ENCODE data around the gene ZCCHC12.
A peak's percentile ranks its signal among the peaks of the same experiment; 100 is the strongest.
"Not testable (repeated sequence)": the region's sequence is repeated elsewhere in the genome, so short reads cannot be mapped to it uniquely, and the experiment has no call there.

ZCCHC12 gene

GRCh38 chrX:118823263-118824172 lies at the start of gene ZCCHC12:
TSS of gene ZCCHC12 (plus strand) at chrX:118823824. CDS start at chrX:118825245, 1,421 bp downstream.
- DNase-seq, result no peak

GRCh38 chrX:118779581-118779980 lies 44.0 kb upstream of the ZCCHC12 start:
- no peak for DNase-seq

- DNase-seq, result no peak
These were observed 43.1 kb upstream of the ZCCHC12 start for GRCh38 chrX:118780509-118780908.

- DNase-seq, result no peak
These were observed 42.7 kb upstream of the ZCCHC12 start for GRCh38 chrX:118780911-118781310.

GRCh38 chrX:118795528-118796280 lies 27.9 kb upstream of the ZCCHC12 start:
- no peak for DNase-seq

- peak; percentile 74 to 76 for DNase-seq
These were observed 20.8 kb upstream of the ZCCHC12 start for GRCh38 chrX:118802857-118803256.

GRCh38 chrX:118807151-118808017 lies 16.2 kb upstream of the ZCCHC12 start:
- peak; percentile 38 to 40 for DNase-seq

- not testable (repeated sequence) for DNase-seq
These were observed 6.4 kb upstream of the ZCCHC12 start for GRCh38 chrX:118817257-118817656.

- no peak for DNase-seq
These were observed 628 bp downstream of the ZCCHC12 start for GRCh38 chrX:118824173-118824730.

- DNase-seq, result no peak
These were observed 1.6 kb downstream of the ZCCHC12 start for GRCh38 chrX:118825227-118825626.

GRCh38 chrX:118839334-118839958 lies 15.8 kb downstream of the ZCCHC12 start:
- DNase-seq, result no peak

- peak; percentile 44 to 53 for DNase-seq
These were observed 24.1 kb downstream of the ZCCHC12 start for GRCh38 chrX:118847676-118848075.

- DNase-seq, result no peak
These were observed 30.0 kb downstream of the ZCCHC12 start for GRCh38 chrX:118853596-118853995.

- DNase-seq, result no peak
These were observed 32.2 kb downstream of the ZCCHC12 start for GRCh38 chrX:118855681-118856310.

- DNase-seq, result no peak
These were observed 33.4 kb downstream of the ZCCHC12 start for GRCh38 chrX:118857006-118857405.

GRCh38 chrX:118861338-118861737 lies 37.7 kb downstream of the ZCCHC12 start:
- DNase-seq, result no peak

GRCh38 chrX:118862091-118862490 lies 38.5 kb downstream of the ZCCHC12 start:
- DNase-seq, result no peak

GRCh38 chrX:118862979-118863378 lies 39.4 kb downstream of the ZCCHC12 start:
- DNase-seq, result no peak

- no peak for DNase-seq
These were observed 40.5 kb downstream of the ZCCHC12 start for GRCh38 chrX:118864063-118864635.

- no peak for DNase-seq
These were observed 41.6 kb downstream of the ZCCHC12 start for GRCh38 chrX:118865231-118865630.

GRCh38 chrX:118867251-118867650 lies 43.6 kb downstream of the ZCCHC12 start:
- DNase-seq, result no peak

Measured in AML-193 (cell line).